GM23338 (cell line): ENCODE measurements around the gene SLC12A6.

ENCODE experiments used
- EZH2 ChIP-seq: fragments of 200-600 bp; sonication (generic); IDR thresholded peaks from one replicate; pipeline ENCODE4 v1.8.0; 2017; ENCODE audit warnings: antibody characterized with exemption, mild to moderate bottlenecking, low read depth; ENCODE audit not compliant: unreplicated experiment
- EZH2phosphoT487 ChIP-seq: fragments of 200-600 bp; sonication (generic); IDR thresholded peaks from one replicate; pipeline ENCODE4 v1.8.1; 2018; ENCODE audit warnings: antibody characterized with exemption; ENCODE audit not compliant: unreplicated experiment
- JUNB ChIP-seq: IDR thresholded peaks from one replicate; pipeline ENCODE4 v1.6.1; 2016; ENCODE audit warnings: antibody characterized with exemption; ENCODE audit not compliant: unreplicated experiment

DNA sequence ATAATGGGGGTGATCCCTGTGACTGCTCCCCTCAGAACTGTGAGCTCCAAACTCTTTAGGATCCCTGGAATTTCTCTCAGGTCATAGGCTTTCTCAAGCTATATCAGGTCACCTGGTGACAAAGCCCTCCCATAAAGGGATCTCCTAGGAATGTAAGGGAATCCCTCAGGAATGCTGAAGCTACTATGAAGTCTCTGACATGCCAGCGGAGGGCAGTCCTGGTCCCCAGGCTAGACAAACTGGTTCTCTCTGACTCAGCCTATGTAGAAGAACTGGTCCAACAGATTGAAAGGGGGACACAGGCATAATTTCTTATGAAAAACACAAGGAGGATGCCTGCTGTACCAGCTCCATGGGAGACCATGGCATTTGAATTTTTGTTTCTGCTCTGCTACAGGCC is 22.7 kb upstream of the SLC12A6 start:
- no peak for TF ChIP-seq EZH2phosphoT487
- no peak for TF ChIP-seq EZH2
- no peak for TF ChIP-seq JUNB
